Hippocampal formation (tissue), 2 donors: ENCODE data around the gene GMEB2.

Experiments
- DNase-seq, 2 donors: peaks; one replicate each; lab custom pipeline; 2025; lab: John Stamatoyannopoulos, UW

GMEB2 gene

GRCh38 chr20:63589261-63590217 lies 37.4 kb downstream of the GMEB2 start:
- DNase-seq = no peak

DNA sequence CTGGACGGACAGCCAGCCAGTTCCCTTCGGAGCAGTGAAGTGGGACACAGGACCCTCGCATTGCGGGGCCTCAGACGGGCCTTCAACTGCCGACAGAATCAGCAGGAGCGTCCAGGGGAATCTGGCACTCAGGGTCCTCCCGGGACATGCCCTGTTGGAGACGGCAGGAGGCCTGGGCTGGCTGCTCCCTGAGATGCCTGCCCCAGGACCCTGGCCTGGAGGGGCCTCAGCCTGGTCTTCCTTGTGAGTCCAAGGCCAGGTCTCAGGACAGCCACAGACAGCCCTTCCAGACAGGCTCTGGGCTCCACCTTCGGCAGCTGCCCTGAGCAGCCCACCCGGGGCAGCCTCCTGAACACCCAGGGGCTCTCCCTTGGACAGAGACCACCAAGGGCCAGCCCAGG lies 38.3 kb downstream of the GMEB2 start:
- no peak for DNase-seq

- no peak for DNase-seq
These were observed 38.9 kb downstream of the GMEB2 start for GRCh38 chr20:63587776-63588591.

DNA sequence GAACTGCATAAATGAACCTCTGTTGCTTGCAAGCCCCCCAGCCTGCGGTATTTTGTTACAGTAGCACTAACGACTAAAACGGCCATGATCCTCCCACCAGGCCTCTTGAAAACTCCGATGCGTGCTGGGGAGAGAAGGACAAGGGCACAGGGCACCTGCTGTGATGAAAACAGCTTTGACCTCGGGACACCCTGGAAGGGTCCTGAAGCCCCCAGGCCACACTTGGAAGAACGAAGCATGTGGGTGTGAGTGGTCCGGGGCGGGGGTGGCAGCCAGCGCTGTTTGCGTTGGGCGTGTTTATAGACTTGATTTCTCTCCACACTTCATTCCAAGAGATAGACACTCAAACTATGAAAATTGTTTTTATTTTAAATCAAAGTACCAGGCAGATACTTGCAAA lies 39.6 kb downstream of the GMEB2 start:
- DNase-seq = no peak

- no peak for DNase-seq
These were observed 40.1 kb downstream of the GMEB2 start for GRCh38 chr20:63586797-63587196.

DNA sequence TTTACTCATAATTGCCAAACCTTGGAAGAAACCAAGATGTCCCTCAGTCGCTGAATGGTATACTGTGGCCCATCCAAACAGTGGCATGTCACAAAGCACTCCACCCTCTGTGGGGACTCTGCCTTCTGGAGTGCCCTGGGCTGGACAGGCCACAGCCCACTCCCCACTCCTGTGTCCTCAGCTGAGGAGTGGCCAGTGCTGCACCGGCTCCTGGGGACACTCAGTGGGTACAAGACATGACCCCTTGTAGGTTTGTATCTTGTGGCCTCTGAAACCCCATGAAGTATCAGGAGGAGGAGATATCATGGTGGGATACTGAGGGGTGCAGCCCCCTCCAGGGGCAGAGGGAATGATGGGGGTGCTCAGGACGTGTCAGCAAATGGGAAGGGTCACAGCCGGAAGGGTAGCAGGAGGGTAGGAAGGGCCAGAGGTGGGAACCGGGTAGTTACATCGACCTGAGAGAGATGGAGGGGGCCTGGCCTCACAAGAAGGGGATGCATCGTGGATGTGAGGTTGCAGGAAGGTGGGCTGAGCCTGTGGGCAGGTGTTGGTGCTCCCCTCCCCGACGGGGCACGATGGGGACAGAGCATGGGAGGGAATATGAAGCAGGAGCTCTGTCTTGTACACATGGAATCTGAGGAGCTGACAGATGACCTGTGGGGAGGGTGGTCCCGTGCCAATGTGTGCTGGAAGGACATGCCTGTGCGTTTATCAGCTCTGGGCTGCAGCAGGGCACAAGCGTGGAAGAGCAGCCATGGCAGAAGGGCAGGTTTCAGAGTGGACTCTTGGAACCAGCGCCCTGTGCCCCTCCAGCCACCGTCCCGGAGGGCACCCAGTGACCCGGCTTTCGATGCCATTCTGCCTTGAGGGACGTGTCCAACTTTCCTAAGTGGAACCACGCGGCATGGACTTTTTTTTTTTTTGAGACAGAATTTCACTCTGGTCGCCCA lies 41.0 kb downstream of the GMEB2 start:
- DNase-seq = no peak

DNA sequence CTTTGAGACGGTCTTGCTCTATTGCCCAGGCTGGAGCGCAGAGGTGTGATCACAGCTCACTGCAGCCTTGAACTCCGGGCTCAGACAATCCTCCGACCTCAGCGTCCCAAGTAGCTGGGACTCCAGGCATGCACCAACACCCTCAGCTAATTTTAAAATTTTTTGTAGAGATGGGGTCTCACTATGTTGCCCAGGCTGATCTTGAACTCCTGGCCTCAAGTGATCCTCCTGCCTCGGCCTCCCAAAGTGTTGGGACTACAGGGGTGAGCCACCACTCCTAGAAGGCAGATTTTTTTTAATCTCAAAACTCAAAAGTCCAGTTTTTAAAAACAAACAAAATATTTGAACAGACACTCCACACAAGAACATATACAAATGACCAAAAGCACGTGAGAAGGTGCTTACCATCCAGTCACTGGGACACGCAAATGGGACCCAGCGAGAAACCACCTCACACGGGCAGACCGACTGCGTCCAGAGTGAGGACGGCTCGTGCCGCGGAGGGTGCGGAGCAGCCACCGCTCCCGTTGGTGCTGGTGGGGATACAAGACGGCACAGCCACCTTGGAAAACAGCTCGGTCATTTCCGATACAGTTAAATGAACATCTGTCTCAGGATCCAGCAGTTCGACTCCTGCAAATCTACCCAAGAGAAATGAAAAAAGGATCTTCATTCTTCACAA lies 44.4 kb downstream of the GMEB2 start:
- no peak for DNase-seq

- DNase-seq = peak in 1 of 2 donors; percentile 13
These were observed 46.0 kb downstream of the GMEB2 start for GRCh38 chr20:63580796-63581461.

- DNase-seq = no peak
These were observed 47.7 kb downstream of the GMEB2 start for GRCh38 chr20:63579017-63579694.

DNA sequence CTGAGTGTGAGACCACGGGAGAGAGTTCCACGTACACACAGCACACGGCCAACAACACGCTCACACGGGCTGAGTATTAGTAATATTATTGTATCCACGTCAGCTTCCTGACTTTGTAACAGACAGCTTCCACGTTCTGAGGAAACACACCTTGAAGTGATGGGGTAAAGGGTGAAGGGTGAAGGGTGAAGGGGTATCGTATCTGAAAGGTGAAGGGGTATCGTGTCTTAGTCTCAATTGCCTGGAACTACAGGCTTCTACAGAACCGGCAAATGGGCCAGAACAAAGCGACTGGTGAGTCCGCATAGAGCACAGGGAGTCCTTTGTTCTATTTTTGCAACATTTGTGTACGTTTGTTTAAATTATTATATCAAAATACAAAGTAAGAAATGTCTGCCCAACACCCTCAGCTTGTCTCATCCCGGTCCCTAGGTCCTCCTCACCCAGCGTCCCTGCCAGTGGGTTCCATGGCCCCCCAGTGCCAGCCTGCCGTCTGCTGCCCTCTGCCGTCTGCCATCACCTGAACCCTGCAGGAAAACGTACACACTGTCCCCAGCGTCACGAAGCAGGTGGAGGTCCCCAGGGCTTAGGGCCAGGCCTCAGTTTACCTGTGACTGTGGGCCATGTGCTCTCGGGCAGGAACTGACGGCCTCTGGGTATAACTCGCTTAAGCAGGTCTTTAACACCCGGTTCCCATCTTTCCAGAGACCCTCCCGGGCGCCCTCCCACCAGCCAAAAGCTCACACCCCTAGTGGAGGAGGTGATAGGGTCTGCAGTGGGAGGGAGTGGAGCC lies 48.5 kb downstream of the GMEB2 start:
- no peak for DNase-seq

GRCh38 chr20:63577317-63577894 lies 49.5 kb downstream of the GMEB2 start:
- peak in 1 of 2 donors; percentile 41 for DNase-seq

DNA sequence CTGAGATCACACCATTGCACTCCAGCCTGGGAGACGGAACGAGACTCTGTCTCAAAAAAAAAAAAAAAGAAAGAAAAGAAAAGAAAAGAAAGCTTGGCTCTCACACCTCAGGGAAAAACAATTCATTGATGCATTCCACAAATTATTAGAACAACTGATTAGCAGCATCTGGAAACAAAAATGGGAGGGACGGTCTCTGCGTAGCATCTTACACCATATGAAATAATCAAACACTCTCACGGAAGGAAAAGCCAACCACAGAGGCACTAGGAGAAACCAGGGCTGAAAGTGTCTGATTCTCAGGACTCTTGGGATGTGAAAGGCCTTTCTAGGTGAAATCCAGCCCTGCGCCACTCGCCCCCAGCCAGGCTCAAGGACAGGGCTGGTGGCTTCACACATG lies 50.6 kb downstream of the GMEB2 start:
- no peak for DNase-seq

- no peak for DNase-seq
These were observed 51.8 kb downstream of the GMEB2 start for GRCh38 chr20:63574829-63575743.

DNA sequence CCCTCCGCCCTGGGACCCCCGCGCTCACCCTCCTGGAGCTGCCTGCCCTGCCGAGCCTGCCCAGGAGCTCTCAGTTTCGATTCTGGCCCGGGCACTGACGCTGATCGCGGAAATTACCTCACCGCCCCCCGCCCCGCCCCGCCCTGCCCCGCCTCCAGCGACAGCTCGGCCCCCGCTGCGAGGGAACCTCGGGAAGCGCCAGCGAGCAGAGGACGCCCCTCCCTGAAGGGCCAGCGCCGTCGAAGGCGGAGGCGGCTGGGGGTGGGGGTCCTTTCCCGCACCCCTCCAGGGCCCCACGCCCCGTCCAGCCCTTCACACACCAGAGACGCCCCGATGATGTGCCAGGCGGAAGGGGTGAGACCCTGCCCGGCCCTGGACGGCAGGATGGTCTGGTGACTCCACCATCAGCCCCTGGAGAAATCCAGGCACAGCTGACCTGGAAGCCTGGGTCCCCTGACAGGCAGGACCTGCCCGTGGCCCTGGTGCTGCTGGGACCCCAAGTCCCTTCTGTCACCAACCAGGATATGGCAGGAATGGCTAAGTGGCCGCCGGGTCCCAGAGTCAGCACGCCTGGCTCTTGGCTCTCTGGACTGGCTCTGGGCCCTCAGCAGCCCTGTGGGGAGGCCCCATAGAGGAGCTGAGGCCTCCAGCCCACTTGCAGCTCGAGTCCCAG lies 52.6 kb downstream of the GMEB2 start, which contains the start of gene HELZ2:
Gene HELZ2, minus strand, starts transcription at position 84 of the 673 bp plus-strand sequence. CDS start 1,854 bp downstream, outside the sequence.
- peak in 1 of 2 donors; percentile 43 for DNase-seq

DNA sequence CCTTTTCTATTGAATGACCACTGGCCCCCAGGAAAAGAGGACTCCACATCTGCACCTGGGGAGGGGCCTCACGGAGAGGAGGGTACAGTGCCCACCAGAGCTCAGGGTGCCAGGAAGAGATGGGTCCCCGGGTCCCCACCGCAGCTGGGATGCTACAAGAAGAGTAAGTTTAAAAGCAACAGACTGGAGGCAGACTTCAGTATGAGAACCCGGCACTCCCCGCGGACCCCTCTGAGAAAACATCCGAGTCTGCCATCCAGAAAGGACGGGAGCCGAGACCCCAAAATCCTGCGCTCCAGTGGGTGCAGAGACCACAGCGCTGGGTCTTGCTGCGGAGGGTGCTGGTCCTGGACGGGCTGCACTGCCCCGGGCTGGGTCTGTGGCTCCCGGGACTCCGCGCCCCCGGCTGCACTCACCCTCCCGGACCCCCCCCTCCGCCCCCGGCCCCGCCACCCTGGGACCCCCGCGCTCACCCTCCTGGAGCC lies 53.2 kb downstream of the GMEB2 start:
- no peak for DNase-seq

- DNase-seq = no peak
These were observed 53.9 kb downstream of the GMEB2 start for GRCh38 chr20:63572788-63573646.
